ENCODE data around the gene JOSD2.
A peak's percentile ranks its signal among the peaks of the same experiment; 100 is the strongest.

JOSD2 gene

GRCh38 chr19:50511069-50511822, at the start of gene JOSD2:
Gene JOSD2, minus strand, starts transcription at chr19:50511191. Its CDS starts 760 bp downstream, at chr19:50510431.
- DNase-seq: peak; percentile 98

GRCh38 chr19:50559636-50560035, 48.6 kb upstream of the JOSD2 start:
- no peak for DNase-seq

- DNase-seq: no peak
Observed at GRCh38 chr19:50558449-50558848, 47.5 kb upstream of the JOSD2 start.

GRCh38 chr19:50558039-50558438, 47.0 kb upstream of the JOSD2 start:
- no peak for DNase-seq

- DNase-seq: no peak
Observed at GRCh38 chr19:50557009-50557613, 46.1 kb upstream of the JOSD2 start.

GRCh38 chr19:50556282-50557008, 45.5 kb upstream of the JOSD2 start:
- peak; percentile 51 for DNase-seq

GRCh38 chr19:50555450-50556281, 44.7 kb upstream of the JOSD2 start:
- DNase-seq: no peak

GRCh38 chr19:50555033-50555432, 44.0 kb upstream of the JOSD2 start:
- no peak for DNase-seq

- no peak for DNase-seq
Observed at GRCh38 chr19:50554212-50554611, 43.2 kb upstream of the JOSD2 start.

GRCh38 chr19:50553134-50553703, 42.2 kb upstream of the JOSD2 start:
- DNase-seq: no peak

- DNase-seq: no peak
Observed at GRCh38 chr19:50552540-50552939, 41.5 kb upstream of the JOSD2 start.

- no peak for DNase-seq
Observed at GRCh38 chr19:50551715-50552187, 40.8 kb upstream of the JOSD2 start.

GRCh38 chr19:50551034-50551714, 40.2 kb upstream of the JOSD2 start:
- no peak for DNase-seq

- DNase-seq: no peak
Observed at GRCh38 chr19:50550594-50550966, 39.6 kb upstream of the JOSD2 start.

- DNase-seq: no peak
Observed at GRCh38 chr19:50549927-50550593, 39.1 kb upstream of the JOSD2 start.

GRCh38 chr19:50549059-50549926, 38.3 kb upstream of the JOSD2 start:
- DNase-seq: no peak

- no peak for DNase-seq
Observed at GRCh38 chr19:50548191-50549058, 37.4 kb upstream of the JOSD2 start.

GRCh38 chr19:50547385-50548190, 36.6 kb upstream of the JOSD2 start:
- DNase-seq: no peak

Measured in kidney glomerular epithelial cell (primary cell).